ENCODE results near the gene NEUROG2. TPM values are rescaled to one million over a fixed set of nuclear protein-coding genes. Genes with fewer than 3 reads are reported as not detected.

NEUROG2 gene
- total and polyA plus RNA-seq, 2 of the 4 experiments (the other 2 are of a cell fraction), result not detected

DNA sequence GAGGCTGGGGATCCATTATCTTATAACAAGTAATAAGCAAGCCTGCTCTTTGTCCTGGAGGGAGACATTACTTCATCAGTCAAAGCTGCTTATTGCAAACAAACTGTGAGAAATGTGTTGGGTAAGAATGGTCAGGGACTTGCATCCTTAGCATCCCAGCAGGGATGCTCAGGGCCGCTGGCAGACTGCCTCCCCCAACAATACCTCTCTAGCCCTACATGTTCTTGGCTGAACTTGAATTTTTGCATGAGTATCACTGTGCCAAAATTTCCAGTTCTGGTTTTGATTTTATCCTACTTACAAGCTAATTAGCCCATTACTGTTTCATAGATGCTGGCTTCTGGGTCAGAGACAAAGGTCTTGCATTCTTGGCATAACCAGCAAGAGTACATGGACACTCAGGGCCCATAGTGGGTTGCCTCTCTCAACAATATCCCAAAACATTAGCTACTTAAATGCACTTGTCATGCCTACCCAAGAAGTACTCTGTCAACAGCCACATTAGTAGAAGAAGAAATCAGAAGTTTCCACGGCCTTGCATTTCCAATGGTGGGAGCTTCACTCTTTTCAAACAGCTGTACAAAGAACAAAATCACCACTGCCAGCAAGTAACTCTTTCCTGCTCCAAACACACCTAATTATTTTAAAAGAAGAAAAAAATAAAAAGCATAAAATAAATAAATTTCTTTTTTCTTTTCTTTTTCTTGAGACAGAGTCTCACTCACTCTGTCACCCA is 41.9 kb upstream of the NEUROG2 start:
- Histone ChIP-seq H3K27me3 (ENCODE audit: control insufficient read depth, insufficient read depth, low read length) (no peaks in the 10 kb centered on the region), H3K79me1 (ENCODE audit: low read depth in 1 of 2, low read length in 2 of 2) (no peaks in the 10 kb centered on the region), H3K4me2 (ENCODE audit: low read depth, low read length) (no peak overlapping the region), H3K14ac (replicated peaks; ENCODE audit: low read depth, low read length) (no peak overlapping the region), H2AFZ (replicated peaks; ENCODE audit: low read length, poor library complexity) (no peak overlapping the region), H2BK5ac (ENCODE audit: low read depth, low read length, poor library complexity, severe bottlenecking) (no peak overlapping the region), H2BK120ac (ENCODE audit: low read depth, low read length) (no peak overlapping the region), H3K4me3 (ENCODE audit: insufficient read depth, low read depth, low read length) (no peak overlapping the region), H3K4ac (ENCODE audit: low read depth, low read length) (no peak overlapping the region), H3K4me1 (ENCODE audit: control insufficient read depth, insufficient read depth, low read length) (peaks cover 4% of the 10 kb centered on the region; the same call in 1 of the 2 replicates), H4K8ac (ENCODE audit: low read depth in 2 of 2, low read length in 2 of 2) (no peak overlapping the region), H3K9ac (ENCODE audit: low read depth, low read length) (no peak overlapping the region), H4K20me1 (ENCODE audit: insufficient read depth, low read length) (no peaks in the 10 kb centered on the region), H3K9me3 (ENCODE audit: control insufficient read depth, insufficient read depth, low read length) (no peaks in the 10 kb centered on the region), H2AK5ac (ENCODE audit: low read depth, low read length) (no peak overlapping the region), H3K18ac (ENCODE audit: low read depth, low read length) (no peak overlapping the region), H2AK9ac (replicated peaks; ENCODE audit: low read depth, low read length, poor library complexity) (no peak overlapping the region), H3K56ac (ENCODE audit: extremely low read depth, insufficient read depth, low read length) (no peak overlapping the region), H3K9me1 (ENCODE audit: insufficient read depth, low read length) (peaks cover 4% of the 10 kb centered on the region; the same call in 1 of the 2 replicates), H4K5ac (ENCODE audit: low read depth, low read length) (no peak overlapping the region), H3K36me3 (ENCODE audit: control insufficient read depth, insufficient read depth, low read length) (no peaks in the 10 kb centered on the region), H2BK20ac (ENCODE audit: low read depth, low read length) (no peak overlapping the region), H3K23ac (ENCODE audit: low read depth, low read length) (no peak overlapping the region), H3K27ac (ENCODE audit: insufficient read depth, low read length) (no peak overlapping the region), H4K91ac (ENCODE audit: insufficient read depth, low read depth, low read length) (no peak overlapping the region), H2BK15ac (ENCODE audit: low read depth, low read length) (no peak overlapping the region)
- DNase-seq (no peak), ATAC-seq (ENCODE audit: low read depth) (no peak)
- BruUV-seq (replicated peaks), result no TSS peak
- no peak for TF ChIP-seq MAZ (IDR thresholded peaks at IDR 0.05; ENCODE audit: borderline replicate concordance, low read depth, low read length)
- TF ChIP-seq SMC3 (IDR thresholded peaks at IDR 0.05; ENCODE audit: low read depth, low read length), result no peak
- TF ChIP-seq MXI1 (IDR thresholded peaks at IDR 0.05; ENCODE audit: borderline replicate concordance, low read depth, low read length), result no peak
- TF ChIP-seq FOS (IDR thresholded peaks at IDR 0.05; ENCODE audit: low read depth, low read length), result no peak
- TF ChIP-seq CEBPB (IDR thresholded peaks at IDR 0.05; ENCODE audit: low read depth, low read length), result no peak
- no peak for TF ChIP-seq POLR2A (IDR thresholded peaks at IDR 0.05; ENCODE audit: low read depth, low read length)
- TF ChIP-seq BHLHE40 (IDR thresholded peaks at IDR 0.05; ENCODE audit: low read depth, low read length), result no peak
- TF ChIP-seq USF2 (IDR thresholded peaks at IDR 0.05; ENCODE audit: low read depth, low read length), result no peak
- no peak for TF ChIP-seq CHD1 (IDR thresholded peaks at IDR 0.05; ENCODE audit: low read depth, low read length)
- TF ChIP-seq RCOR1 (IDR thresholded peaks at IDR 0.05; ENCODE audit: insufficient replicate concordance, low read length), result no peak
- TF ChIP-seq, protein P1, sequence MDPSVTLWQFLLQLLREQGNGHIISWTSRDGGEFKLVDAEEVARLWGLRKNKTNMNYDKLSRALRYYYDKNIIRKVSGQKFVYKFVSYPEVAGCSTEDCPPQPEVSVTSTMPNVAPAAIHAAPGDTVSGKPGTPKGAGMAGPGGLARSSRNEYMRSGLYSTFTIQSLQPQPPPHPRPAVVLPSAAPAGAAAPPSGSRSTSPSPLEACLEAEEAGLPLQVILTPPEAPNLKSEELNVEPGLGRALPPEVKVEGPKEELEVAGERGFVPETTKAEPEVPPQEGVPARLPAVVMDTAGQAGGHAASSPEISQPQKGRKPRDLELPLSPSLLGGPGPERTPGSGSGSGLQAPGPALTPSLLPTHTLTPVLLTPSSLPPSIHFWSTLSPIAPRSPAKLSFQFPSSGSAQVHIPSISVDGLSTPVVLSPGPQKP (IDR thresholded peaks at IDR 0.05; ENCODE audit: borderline replicate concordance, low read depth, low read length), result no peak
- no CpG with 5 or more reads among the region's 2 CpGs for WGBS, 2 experiments (ENCODE audit: extremely low coverage in 2 of 2, insufficient read length in 1 of 2)
- dilution Hi-C loops (cut with HindIII; ENCODE audit: low sequenced_read_pairs, unreplicated experiment), result no loop called here
- in situ Hi-C loops (cut with MboI; ENCODE audit: low sequenced_read_pairs), result no loop called here
- CTCF ChIA-PET, result interaction anchor here (0.6 kb wide), 1 partner anchor 13 kb away, joined by 4 read pairs; no protein-coding TSS in a partner anchor
- POLR2A ChIA-PET (ENCODE audit: unreplicated experiment), result no interaction called here
- intact Hi-C loops (cut with micrococcal nuclease), result no loop called here

Data from IMR-90 (cell line).